Activated effector memory CD4-positive, alpha-beta T cell treated with Interleukin-2 at 50 U/mL for 16 hours (primary cell): ENCODE measurements around the gene ZNF672.
A peak's percentile ranks its signal among the peaks of the same experiment; 100 is the strongest.
"Not testable (repeated sequence)": the region's sequence is repeated elsewhere in the genome, so short reads cannot be mapped to it uniquely, and the experiment has no call there.

Source experiments
- DNase-seq: peaks from one replicate; pipeline ENCODE4 v3.0.0-alpha.2; 2020

The ZNF672 gene

GRCh38 chr1:248837781-248838356, at the start of gene ZNF672:
ZNF672 (plus strand) TSS chr1:248838224; CDS start chr1:248847275, 9,051 bp downstream.
- DNase-seq: peak; percentile 90

GRCh38 chr1:248788327-248788726, 49.7 kb upstream of the ZNF672 start:
- no peak for DNase-seq

GRCh38 chr1:248789337-248789736, 48.7 kb upstream of the ZNF672 start:
- DNase-seq: not testable (repeated sequence)

- DNase-seq: no peak
Observed at GRCh38 chr1:248790456-248790855, 47.6 kb upstream of the ZNF672 start.

GRCh38 chr1:248791010-248791409, 47.0 kb upstream of the ZNF672 start:
- DNase-seq: no peak

GRCh38 chr1:248792342-248792741, 45.7 kb upstream of the ZNF672 start:
- no peak for DNase-seq

GRCh38 chr1:248793592-248793991, 44.4 kb upstream of the ZNF672 start:
- DNase-seq: no peak

GRCh38 chr1:248794663-248795062, 43.4 kb upstream of the ZNF672 start:
- not testable (repeated sequence) for DNase-seq

GRCh38 chr1:248798791-248799190, 39.2 kb upstream of the ZNF672 start:
- DNase-seq: no peak

GRCh38 chr1:248800459-248800858, 37.6 kb upstream of the ZNF672 start:
- no peak for DNase-seq

- DNase-seq: no peak
Observed at GRCh38 chr1:248802454-248802853, 35.6 kb upstream of the ZNF672 start.

- not testable (repeated sequence) for DNase-seq
Observed at GRCh38 chr1:248803501-248803900, 34.5 kb upstream of the ZNF672 start.

- no peak for DNase-seq
Observed at GRCh38 chr1:248804771-248805681, 33.0 kb upstream of the ZNF672 start.

GRCh38 chr1:248805876-248806275, 32.1 kb upstream of the ZNF672 start:
- DNase-seq: no peak

- no peak for DNase-seq
Observed at GRCh38 chr1:248807067-248807737, 30.8 kb upstream of the ZNF672 start.

- DNase-seq: no peak
Observed at GRCh38 chr1:248808876-248809275, 29.1 kb upstream of the ZNF672 start.

- no peak for DNase-seq
Observed at GRCh38 chr1:248810000-248810726, 27.9 kb upstream of the ZNF672 start.

- DNase-seq: no peak
Observed at GRCh38 chr1:248810727-248811513, 27.1 kb upstream of the ZNF672 start.

- no peak for DNase-seq
Observed at GRCh38 chr1:248811514-248812490, 26.2 kb upstream of the ZNF672 start.

- no peak for DNase-seq
Observed at GRCh38 chr1:248812736-248813425, 25.1 kb upstream of the ZNF672 start.
